NCI-H510A (cell line): ENCODE data around the gene ZNF273.

ENCODE experiments used
- DNase-seq: peaks from one replicate; lab custom pipeline; 2025; lab: John Stamatoyannopoulos, UW

ZNF273 gene

GRCh38 chr7:64876792-64877713 lies 26.0 kb upstream of the ZNF273 start:
- no peak for DNase-seq

DNA sequence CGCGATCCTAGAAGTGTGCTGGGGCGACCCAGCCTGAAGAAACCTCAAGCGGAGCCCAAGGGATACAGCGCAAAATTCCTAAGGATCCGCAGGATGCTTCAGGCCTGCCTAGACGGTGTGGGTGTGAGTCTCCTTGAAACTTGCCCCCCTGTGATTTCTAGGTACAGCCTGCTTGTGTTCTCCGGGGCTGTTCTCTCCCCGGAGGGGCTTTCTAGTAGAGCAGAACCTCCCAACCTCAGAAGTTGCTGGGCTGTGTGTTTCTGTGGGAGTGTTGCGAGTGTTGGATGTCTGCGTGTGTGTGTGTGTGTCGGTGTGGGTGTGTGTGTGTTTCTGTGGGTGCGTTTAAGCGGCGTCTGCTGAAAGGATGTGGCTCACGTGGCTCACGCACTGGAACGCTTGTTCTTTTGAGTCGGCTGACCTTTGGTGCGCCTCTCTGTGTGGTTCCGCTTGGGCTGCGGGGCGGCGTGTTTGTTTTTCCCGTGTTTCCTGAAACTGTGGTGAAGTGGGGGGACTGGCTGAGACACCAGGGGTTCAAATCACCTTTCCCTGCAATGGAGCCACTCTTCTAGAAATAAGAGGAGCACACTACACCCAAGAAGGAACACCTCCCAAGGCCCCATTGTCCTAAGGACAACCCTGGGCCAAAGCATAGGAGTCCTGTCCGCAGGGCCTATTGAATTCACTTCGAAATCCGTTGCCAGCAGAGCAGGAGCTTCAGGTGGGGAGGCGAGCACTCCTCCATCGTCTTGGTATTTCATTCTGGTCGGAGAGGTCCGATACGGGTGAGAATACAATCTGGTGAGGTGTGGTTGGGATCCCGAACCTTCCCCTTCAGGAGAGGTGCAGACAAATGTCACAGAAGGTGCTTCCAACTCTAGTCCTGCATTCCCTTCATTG lies 25.1 kb upstream of the ZNF273 start:
- DNase-seq = no peak

DNA sequence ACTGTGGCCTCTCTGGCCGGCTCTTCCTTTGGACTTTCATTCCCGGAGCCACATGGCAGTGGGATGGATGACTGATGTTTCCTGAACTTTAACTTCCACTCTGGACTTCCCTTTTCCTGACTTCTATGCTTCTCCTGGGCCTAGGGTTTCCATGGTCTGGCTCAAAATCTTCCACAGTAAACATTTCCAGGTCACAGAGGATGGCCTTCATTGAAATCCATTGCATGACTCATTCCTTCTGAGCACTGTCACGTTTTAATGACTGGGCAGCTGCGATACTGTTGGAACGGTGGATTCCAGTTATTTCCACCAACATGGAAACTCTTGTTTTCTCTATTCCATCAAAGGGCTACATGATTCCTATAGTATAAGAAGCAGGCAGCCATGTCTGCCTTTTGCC lies 24.4 kb upstream of the ZNF273 start:
- DNase-seq = no peak

- no peak for DNase-seq
Observed at GRCh38 chr7:64879086-64879730, 23.9 kb upstream of the ZNF273 start.

DNA sequence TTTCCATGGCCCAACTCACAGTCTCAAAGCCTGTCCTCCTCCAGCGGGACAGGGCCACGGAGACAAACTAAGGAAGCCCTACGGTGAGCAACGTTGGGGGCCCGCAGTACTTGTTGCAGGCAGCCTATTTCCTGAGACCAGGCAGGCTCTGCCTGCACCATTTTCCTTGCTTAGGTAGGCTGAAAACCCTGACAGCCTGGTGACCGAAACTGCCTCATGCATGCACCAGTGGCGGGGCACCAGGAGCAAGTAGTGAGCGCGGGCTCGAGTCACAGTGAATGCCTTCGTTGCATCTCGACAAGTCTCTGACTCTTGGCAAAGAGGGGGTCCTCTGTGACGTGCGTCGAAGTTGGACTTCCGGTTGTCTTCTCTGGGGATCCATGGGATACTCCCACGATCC lies 23.3 kb upstream of the ZNF273 start:
- no peak for DNase-seq

DNA sequence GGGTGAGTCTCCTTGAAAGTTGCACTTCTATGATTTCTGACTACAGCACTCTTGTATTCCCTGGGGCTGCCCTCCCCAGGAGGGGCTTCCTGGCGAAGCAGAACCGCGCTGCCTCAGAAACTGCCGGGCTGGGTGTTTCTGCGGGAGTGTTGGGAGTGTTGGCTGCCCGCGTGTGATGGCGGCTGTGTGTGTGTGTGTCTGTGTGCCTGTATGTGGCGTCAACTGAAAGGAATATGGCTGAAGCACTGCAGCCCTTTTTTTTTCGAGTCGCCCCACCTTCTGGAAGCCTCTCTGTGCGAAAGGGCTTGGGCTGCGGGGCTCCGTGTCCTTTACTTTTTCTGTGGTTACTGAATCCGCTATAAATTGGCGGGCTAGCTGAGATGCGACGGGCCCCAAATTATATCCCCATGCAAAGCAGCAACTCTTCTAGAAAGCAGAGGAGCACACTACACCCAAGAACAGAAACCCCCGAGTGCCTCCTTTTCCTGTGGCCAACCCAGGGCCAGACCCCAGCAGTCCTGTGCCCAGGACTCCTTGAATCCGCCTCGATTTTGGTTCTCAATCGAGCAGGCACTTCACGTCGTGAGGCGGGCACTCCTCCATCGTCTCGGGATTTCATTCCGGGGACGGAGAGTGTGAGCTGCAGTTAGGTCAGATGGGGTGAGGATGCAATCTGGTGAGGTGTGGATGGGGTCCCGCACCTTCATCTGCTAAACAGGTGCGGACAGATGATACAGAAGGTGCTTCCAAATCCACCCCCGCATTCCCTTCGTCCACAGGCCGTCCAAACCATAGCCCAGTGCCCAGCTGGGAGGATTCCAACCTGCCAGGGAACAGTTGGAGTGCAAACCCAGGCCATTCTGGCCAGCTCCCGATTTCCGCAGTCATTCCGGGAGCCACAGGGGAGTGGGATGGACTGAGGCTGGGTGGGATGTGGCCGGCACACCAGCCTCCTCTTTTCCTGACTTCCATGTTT lies 22.5 kb upstream of the ZNF273 start:
- DNase-seq = no peak

DNA sequence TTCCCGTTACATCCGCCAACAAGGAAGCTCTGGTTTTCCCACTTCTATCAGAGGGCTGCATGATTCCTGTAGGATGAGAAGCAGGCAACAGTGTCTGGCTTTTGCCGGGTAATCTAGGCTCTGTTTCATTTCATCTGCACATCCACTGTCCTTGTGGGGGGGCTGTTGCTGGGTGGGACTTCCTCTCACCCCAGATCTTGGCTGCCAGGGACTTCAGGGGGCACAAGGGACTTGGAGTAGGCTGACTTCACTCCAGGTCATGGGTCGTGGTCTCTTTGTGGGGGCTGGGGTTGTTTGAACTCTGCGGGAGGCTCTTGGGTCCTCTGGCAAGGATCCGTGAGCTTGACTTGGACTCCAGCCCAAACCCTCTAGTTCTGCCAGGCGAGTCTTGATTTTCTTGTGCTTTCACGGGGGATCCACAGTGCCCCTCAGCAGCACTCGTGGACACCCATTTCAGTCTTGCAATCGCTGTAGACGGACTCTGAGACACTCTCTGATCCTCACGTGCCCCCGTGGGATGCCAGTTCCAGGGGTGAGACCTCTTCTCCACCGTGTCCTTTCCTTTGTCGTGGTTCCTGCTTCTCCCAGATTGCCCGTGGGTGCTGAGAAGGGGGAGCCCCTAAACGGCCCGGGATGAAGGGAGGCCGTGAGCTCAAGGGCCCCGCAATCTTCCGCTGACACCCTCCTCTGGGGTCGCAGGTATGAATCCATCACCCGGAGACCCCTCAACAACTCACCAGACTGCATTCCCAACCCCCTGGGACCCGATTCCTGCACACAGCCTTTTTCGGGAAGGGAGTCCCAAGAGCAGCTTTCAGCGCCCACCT lies 21.4 kb upstream of the ZNF273 start:
- no peak for DNase-seq

GRCh38 chr7:64882341-64883112 lies 20.5 kb upstream of the ZNF273 start:
- no peak for DNase-seq

- DNase-seq = no peak
Observed at GRCh38 chr7:64883113-64883905, 19.8 kb upstream of the ZNF273 start.

DNA sequence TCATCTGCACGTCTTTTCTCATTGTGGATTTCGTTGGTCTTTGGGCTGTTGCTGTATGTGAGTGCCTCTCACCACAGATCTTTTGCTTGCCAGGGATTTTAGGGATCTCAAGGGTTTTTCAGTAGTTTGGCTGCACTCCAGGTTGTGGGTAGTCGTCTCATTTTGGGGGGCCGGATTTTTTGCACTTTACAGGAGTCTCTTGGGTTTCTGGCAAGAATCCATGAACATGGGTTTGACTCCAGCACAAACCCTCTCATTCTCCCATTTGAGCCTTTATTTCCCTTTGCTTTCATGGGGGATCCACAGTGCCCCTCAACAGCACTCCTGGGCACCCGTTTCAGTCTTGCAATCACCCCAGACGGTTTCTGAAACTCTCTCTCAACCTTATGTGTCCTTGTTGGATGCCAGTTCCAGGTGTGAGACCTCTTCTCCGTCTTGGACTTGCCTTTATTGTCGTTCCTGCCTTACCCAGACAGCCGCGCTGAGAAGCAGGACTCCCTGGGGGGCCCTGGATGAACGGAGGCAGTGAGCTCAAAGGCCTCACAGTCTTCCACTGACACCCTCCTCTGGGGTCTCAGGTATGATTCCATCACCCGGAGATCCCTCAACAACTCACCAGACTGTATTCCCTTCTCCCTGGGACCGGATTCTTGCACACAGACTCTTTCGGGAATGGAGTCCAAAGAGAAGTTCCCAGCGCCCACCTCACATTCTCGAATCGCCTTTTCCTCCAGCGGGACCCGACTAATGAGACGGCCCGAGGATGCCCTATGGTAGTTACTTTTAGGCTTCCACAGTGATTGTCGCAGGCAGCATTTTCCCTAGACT lies 18.8 kb upstream of the ZNF273 start:
- no peak for DNase-seq

DNA sequence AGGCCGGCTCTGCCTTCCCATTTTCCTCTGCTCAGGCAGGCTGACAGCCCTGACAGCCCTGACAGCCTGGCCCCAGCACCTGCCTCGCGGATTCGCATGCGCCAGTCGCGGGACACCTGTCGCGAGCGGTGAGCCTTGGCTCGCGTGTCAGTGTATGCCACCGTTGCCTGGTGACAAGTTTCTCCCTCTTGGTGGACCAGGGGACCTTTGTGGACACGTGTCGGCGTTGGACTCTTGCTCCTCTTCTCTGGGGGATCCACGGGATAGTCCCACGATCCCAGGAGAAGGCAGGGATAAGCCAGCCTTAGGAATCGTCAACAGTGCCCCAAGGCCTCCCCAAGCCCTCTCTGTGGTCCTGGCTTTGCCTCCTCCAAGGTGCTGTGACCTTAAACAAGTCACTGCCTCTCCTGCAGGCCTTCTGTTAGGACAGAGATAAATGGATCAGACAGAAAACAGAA lies 18.1 kb upstream of the ZNF273 start:
- DNase-seq = no peak

- no peak for DNase-seq
Observed at GRCh38 chr7:64885520-64886240, 17.4 kb upstream of the ZNF273 start.

DNA sequence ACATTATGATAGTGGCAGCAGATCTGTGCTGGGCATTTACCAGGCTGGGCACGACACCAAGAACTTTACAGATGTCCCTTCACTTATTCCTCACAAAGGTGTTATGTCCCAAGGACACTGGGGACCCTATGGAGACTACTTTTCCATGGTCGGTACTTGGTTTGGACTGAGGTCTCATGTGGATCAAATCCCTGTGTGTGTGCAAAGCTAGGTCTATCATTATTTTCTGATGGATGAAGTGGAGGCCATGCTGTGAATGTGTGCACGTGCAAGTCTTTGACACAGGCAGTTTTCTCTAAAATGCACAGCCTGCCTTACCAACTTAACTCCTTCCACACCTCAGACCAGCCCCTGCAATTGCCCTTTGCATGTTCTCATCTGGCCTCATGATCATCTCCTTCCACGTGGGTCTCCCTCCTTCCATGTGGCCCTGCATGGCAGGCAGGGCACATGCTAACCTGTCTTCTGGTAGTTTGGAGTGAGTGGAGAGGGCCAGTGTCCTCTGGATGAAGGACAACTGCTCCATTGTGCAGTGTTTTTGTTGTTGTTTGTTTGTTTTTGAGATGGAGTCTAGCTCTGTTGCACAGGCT lies 16.0 kb upstream of the ZNF273 start:
- DNase-seq = no peak

DNA sequence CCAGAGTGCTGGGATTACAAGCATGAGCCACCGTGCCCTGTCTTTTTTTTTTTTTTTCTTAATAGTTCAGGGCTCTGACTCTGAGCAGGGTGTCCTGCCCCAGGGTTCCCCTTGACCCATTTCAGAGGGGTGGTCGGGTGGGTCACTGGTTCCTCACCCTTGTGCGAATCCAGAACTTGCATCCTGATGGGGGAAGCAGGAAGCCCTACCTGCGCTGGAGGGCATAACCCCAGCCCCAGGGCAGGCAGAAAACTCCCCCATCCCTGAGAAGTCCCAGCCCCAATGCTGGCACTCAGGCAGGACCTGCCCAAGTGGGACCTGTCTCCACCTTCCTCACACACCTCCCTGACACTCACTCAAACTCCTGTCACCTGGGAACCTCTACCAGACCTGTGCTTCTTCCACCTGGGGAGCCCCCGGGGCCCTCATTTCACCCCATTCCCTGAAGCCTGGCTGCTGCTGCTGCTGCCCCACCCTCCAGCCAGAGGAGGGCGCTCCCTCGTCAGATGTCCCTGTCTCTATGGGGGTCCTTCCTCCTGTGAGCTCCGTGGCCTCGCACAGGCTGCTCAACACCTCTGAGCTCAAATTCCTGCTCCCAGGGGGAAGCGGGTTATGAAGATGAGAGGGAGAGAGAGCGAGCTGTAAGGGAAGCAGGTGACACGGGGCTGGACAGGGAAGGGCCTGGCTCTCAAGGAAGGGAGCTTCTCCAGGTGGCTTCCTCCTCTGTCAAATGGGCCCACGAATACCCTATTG lies 15.1 kb upstream of the ZNF273 start:
- DNase-seq = no peak

- DNase-seq = no peak
Observed at GRCh38 chr7:64888561-64888900, 14.5 kb upstream of the ZNF273 start.
